HG02970 (cell line): Measurements from ENCODE around the gene ADGRV1.
"Not testable (repeated sequence)": the region's sequence is repeated elsewhere in the genome, so short reads cannot be mapped to it uniquely, and the experiment has no call there.

Experiments used
- ATAC-seq: cut with Tn5 transposase; IDR thresholded peaks from one replicate; pipeline ENCODE4 v1.9.1; 2021; ENCODE audit warnings: mild to moderate bottlenecking, moderate library complexity, moderate number of reproducible peaks; ENCODE audit not compliant: unreplicated experiment, low FRiP score

ADGRV1 gene

DNA sequence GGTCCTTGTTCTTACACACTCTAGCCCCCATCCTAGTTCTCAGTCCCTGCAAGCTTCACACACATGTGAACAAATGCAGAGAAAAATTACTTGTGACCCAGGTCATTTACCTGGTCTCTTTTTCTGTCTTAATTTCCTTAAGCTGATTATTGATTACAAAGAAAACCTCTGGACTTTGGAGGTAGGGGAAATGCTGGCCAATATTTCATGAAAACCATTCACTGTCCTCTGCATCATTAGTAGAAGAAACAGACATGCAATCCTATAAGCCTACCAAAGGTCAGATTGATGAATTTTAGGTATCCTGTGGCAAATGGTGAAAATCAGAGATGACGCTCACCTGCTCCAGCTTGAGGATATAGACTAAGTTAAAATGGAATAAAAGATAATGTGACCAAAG lies 457.7 kb downstream of the ADGRV1 start:
- no peak for ATAC-seq

DNA sequence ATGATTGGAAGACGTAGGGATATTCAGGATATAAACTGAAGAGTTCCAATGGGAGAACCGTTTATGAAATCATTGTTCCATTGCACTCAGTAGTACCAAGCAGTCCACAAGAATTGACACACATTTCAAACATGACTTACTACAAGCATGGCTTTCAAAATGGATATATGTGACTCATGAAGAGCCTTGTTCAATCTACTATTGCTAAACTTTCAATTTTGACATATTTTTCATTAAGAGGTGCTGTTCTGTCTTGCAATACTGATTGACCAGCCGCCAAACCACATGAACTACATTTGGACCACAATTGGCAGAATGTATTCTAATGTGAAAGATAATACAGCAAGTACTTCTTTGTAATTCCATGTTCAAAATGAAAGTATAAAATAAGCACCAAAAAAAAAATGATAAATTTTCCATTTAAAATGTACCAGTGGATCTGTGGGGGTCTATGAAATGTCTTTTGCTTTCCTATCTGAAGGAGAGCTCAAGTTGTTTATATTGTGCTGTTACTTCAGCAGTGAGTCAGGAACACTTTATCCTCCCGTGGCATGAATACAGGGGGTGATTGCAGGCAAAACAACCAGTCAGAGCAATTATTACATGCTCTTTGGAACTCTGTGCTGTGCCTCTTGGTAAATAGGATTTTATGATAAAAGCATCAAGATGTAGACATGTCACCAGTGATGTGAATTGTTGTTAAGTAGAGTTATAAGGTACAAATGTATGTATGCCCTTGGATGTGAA lies 458.5 kb downstream of the ADGRV1 start:
- ATAC-seq: no peak

DNA sequence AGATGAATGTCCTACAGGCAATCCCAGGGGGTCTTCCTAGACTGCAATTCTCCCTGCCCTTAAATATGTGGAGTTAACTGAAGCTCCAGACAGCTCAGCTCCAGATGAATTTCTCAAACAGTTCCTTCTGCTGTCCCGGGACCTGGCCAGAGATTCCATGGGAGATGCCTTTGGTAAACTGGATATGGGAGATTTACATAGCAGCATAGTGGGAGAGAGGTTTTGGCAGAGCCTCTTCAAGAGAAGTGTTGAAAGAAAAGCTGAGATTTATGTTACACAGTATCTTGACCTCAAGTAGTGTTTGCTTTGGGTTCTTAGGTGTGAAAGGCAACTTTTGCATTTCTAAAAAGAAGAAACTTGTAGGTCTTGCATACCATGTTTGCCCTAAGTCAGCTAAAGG lies 459.6 kb downstream of the ADGRV1 start:
- no peak for ATAC-seq

DNA sequence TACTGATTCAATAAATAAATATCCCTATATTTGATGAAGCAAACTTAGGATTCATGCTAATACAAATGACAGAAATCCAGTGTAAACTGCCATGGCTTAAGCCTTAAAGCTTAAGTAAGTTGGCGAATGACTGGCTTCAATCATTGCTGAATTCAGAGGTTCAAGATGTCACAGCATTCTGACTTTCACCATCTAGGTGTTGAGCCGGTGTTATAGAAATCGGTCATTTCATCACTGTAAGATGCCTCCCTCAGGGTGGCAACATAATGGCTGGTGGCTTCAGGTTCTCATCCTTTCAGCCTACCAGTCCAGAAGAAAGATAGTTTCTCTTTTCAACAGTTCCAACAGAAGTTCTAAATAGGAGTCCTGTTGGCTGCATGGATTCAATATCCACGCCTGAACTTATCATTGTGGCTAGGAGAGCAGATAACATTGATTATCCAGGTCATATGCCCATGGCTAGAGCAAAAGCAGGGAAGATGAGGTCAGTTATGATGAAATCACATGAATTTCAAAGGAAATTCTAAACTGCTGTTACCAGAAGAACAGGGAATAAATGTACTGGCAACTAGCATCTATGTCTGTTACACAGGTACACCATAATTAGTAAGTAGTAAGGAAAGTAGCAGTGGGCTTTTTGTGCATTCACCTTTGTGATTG lies 460.2 kb downstream of the ADGRV1 start:
- no peak for ATAC-seq

DNA sequence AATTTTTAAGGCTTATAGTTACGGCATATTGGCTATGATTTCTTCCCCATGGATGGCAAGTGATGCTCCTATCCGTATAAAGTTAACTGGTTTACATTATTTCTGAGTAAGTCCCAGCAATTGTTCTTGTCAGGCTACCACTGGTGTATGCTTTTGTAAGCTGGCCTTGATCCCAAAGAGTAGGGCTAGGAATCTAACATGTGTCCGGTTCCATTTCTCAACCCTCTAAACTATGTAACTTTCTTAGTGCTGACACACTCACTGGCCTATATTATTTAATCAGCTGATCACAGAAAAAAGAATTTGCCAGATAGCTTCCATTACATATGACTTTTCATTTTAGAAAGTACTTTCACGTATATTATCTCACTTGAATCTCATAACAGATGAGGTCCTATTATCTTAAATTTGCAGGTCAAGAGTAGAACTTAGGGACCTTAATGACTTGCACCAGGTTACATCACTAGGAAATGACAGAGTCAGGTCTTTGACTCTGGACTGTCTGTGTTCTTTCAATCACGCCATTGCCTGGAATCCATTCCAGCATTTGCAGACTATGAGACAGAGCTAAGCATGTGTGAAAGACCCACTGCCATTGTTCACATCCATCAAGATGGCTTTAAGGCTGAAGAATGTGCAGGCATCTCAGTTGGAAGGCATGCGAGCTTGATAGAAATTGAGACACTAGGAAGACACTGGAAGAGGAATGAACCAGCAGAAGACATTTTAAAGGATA lies 461.6 kb downstream of the ADGRV1 start:
- ATAC-seq: no peak

DNA sequence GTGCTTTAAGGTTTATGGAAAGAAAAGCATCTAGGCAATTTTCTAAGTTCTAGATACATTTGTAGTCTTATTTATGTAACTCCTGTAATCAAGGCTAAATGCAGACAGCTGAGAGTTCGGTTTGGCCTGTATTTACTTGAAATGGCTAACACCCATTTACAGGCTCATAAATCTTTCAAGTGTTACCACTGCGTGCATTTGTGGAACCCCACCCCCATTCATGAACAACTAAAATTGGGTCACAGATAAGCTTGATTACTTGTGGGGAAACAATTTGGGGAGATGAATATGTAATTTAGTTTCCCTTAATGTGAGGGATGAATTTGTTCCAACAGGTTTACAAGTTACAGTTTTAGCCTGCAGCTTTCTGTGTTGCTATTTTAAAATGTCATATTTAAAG lies 463.9 kb downstream of the ADGRV1 start:
- no peak for ATAC-seq

DNA sequence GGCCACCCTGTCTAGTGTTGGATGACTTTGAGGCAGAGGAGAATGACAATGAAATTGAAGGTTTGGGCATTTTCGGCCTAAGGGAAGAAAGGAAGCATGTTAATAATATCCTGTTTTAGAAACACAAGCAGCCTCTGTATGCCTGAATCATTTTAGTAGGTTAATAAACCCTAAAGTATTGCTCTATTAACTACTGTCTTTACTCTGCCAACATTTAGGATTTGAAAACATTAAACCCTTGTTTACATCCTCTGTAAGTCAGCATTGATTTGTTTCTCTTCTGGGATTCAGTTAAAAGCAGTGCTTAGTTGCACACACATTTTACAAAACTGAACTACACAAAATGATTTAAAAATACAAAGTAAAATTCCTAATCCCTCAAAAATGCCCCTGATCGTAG lies 465.6 kb downstream of the ADGRV1 start:
- ATAC-seq: no peak

DNA sequence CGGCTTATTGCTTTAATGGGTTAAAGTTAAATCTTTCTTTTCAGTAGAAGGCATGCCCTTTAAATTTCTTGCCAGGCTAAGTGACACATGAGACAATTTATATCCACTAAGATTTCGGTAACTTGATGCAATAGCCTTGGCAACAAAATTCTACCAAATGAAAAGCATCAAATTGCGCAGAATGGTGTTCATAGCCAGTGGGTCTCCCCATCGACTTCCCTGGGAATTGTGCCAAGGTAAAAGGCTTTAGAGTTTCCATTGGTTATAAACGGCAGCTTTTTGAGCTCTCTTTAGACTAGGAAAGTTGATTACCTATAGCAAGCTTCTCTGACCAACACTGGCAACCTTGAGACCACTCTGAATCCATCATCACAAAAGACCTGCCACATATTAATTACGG lies 466.1 kb downstream of the ADGRV1 start:
- no peak for ATAC-seq

DNA sequence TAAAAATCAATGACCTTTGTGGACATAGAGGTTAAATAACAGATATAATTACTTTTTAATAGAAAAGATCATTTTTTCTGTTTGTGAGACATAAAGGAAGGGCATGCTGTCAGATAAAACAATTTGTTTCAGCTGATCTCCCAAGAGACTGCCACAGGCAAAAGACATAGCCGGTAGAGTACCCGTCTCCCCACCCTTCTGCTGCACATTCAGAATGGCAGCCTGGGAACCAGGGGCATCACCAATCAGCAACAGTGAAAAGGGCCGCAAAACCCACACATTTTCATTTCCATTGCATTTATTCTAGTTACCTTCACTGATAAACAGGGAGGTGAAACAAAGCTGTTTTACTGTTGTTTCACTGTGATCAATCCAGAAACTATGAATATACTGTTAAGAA lies 466.9 kb downstream of the ADGRV1 start:
- ATAC-seq: no peak

DNA sequence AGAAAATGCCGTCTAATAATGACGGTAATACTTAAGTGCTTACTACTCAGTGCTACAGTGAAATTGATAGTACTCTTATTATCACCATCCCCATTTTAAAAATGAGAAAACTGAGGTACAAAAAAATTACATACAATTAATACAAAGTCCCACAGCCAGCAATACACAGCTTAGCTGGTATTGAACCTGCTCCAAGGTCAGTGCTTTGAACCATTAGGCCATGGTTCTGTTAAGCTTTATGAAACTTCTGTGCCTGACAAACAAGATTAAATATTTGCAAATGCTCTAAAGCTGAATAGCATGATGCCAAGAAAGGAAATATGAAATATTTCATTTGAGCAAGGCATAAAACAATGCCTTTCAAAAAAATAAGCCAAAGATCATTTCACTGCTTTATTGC lies 467.4 kb downstream of the ADGRV1 start:
- ATAC-seq: no peak

DNA sequence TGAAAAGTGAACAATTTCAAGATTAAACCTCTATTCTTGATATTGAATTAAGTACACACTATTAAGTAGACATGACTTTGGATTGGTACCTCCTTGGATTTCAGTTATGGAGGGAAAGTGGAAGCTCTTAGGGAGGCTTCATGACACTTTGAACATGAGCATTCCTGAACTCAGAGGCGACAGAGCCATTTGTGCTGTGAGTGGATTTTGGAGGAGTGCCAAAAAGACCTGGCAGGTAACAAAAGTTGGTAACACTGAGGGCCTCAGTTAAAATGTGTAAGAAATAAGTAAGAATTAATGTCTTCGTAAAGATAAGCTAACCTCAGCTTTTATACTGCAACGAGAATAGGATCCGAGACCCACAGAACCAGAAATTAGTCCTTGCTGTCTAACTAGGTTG lies 467.9 kb downstream of the ADGRV1 start:
- ATAC-seq: no peak

DNA sequence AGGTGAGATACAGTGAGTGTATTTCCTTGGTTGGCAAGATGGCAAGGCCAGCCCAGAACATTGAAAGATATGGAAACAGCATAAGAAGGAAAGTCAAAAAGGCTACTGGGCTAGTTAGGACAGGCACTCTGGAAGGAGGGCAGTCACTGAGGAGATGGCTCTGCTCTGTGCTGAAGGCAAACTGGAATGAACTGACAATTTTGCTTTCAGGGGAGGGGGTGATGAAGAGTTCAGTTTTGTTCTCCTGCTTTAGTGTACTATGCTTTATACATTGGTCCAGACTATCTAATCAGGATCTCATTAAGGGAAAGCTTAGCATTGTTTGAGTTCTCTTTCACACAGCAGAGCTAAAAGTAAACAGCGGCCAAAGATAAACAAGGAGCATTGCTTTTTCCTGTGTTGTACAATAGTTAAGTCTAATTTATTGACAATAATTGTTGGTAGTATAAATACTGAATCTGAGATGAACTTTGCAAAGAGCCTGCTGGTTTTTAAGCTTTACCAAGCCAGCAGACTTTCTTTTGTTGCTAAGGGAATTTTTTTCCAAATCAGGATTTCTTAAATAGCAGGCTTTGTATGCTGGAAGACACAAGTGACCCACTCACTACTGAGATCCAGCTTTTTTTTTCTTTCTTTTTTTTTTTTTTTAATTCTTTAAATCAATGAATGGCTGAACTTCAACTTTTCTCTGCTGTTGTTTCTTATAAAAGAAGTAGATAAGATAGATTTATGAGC lies 469.0 kb downstream of the ADGRV1 start:
- no peak for ATAC-seq

DNA sequence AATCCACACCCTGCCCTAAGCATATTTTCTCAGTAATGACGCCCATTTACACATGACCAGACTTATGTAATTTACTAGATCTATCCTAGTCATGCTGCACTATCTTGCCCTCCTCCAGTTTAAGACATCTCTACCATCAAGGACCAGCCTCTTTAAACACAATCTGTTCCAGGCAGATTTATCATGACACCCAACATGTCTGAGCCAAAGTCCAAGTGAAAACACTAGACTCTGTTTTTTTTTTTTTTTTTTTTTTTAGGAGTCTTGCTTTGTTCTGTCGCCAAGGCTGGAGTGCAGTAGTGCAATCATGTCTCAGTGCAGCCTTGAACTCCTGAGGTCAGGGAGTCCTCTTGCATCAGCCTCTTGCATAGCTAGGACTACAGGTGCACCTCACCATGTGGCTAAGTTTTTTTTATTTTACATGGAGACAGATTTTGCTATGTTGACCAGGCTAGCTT lies 469.9 kb downstream of the ADGRV1 start:
- ATAC-seq: no peak

DNA sequence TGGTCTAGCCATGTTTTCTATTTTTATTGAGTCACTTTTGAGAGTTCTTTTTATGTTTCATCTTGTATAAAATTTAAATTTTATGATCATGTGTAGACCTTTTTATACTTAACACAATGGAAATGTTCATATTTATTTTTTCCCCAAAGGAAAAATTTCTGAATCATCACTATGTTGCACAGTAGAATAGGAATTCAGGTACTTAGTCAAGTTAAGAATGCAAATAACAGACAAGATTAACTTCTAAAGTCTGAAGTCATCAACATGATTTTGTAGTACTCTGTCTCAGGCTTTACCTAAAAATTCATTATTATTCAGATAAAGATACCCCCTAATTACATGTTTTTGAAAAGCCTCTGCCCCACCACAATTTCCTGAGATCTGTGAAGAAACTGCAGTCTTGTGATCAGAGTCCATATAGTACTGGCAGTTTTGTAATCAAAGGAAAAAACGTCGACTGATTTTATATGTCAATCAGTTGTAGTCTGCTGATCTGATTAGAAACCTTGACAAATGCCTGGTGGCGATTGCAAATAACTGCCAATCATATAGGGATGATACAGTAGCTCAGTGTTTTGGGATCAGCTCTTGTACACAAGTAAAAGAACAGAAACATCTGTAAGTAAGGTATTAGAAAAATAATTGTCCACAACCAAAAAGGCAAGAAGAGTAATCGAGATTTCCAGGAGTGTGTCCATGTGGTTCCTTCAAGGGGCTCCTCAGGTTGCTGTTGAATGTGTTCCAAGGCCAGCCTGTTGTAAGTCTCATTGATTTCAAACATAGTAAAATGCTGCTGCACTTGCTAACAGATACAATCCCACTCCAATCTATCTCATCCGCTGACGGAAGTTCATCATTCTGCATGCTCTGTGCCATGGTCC lies 472.2 kb downstream of the ADGRV1 start:
- no peak for ATAC-seq

DNA sequence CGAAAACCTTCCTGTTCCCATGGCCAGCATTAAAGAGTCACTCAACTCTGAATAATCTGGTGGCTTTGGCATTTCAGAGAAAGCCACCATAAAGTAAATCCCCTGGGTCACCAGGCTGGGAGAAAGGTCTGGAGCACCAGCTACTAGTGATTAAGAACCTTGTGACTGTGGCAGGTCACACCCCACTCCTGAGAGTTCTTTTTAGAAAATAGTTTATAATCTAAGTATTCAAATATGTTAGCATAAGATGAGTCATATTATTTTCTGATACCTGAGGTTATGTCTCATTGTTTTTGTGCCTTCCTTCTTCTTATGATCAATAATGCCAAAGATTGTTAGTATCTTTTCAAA lies 472.8 kb downstream of the ADGRV1 start:
- no peak for ATAC-seq

DNA sequence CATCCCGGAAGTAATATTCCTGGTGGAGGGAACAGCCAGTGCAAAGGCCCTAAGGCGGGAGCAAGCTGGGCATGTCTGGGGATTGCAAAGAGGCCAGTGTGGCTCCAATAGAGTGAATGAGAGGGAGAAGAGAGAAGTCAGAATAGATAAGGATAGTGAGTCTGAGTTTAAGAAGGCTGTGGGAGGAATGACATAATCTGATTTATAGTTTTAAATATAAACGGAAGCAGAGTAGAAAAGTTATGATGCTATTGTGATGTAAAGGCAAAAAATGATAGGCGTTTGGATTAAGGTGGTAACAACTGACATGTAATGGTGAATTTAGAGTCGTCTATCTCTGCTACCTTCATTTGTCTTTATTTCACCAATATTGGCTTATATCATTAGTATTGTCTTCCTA lies 473.5 kb downstream of the ADGRV1 start:
- no peak for ATAC-seq

DNA sequence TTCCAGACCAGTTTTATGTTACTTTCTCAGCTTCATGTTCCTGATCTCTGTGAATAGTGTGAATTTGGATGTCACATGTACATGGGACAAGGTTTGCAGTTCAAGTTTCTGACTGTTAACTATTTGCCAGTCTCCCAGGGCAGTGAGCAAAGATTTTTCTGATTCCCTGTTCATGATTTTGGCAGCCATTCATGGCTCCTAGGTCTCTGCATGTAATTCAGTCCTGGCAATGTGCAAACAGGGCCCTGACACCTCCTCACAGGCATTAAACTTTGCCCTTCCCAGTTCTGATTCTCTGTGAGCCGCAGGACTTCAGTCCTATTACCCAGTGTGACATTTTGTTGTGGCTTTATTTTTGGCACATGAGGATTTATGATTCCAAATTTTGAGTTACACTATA lies 474.8 kb downstream of the ADGRV1 start:
- no peak for ATAC-seq

DNA sequence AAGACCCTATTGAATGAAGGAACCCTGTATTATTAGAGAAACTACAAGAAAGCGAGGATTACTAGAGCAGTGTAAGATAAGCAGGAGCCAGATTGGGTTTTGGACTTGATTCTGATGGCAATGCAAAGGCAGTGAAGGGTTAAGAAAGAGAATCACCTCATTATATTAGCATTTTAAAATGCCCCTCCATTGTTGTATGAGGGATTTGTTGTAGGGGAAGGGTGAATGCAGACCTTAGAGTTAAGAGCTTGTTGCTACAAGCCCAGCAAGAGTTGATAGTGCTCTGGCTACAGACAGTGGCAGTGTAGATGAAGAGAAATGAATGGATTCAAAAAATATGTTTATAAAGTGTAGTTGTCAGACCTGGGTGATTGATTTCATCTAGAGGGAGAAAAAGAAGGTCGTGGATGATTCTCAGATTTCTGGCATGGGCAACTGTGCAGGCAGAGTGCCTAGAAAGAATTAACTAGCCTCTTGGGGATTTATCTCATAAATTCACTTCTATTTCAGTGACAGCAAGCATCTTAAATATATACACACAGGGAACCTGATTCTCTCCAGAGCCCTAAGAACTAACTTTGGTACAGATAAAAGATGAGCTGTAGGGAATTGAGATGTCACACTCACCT lies 479.7 kb downstream of the ADGRV1 start:
- ATAC-seq: no peak

DNA sequence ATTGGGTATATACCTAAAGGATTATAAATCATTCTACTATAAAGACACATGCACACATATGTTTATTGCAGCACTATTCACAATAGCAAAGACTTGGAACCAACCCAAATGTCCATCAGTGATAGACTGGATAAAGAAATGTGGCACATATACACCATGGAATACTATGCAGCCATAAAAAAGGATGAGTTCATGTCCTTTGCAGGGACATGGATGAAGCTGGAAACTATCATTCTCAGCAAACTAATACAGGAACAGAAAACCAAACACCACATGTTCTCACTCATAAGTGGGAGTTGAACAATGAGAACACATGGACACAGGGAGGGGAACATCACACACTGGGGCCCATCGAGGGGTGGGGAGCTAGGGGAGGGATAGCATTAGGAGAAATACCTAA lies 482.5 kb downstream of the ADGRV1 start:
- not testable (repeated sequence) for ATAC-seq
